H9 (cell line): ENCODE measurements around the gene ORMDL2. TPM values are rescaled to one million over a fixed set of nuclear protein-coding genes. Genes with fewer than 3 reads are reported as not detected.

Experiments used
- DNase-seq: peaks from one replicate; pipeline ENCODE4 v3.0.0-alpha.2; 2017
- H2AFZ ChIP-seq: one replicate; pipeline ENCODE4 v1.6.1; 2013; ENCODE audit warnings: mild to moderate bottlenecking, low read length, control low read depth, moderate library complexity
- H2AK5ac ChIP-seq: 2 replicates; pipeline ENCODE4 v1.6.1; 2013; ENCODE audit warnings: low read length, control low read depth, mixed read lengths; ENCODE audit not compliant: insufficient read length
- H2BK120ac ChIP-seq: one replicate; pipeline ENCODE4 v1.6.1; 2013; ENCODE audit warnings: low read depth, mild to moderate bottlenecking, low read length, control low read depth, inconsistent platforms; ENCODE audit not compliant: poor library complexity, severe bottlenecking
- H2BK12ac ChIP-seq: 2 replicates; pipeline ENCODE4 v1.6.1; 2013; ENCODE audit warnings: low read length, control low read depth, mixed read lengths, low read depth; ENCODE audit not compliant: insufficient read length
- H2BK15ac ChIP-seq: 2 replicates; pipeline ENCODE4 v1.6.1; 2013; ENCODE audit warnings: low read depth, low read length, control low read depth
- H2BK20ac ChIP-seq: one replicate; pipeline ENCODE4 v1.6.1; 2013; ENCODE audit warnings: low read depth, mild to moderate bottlenecking, low read length, control low read depth, inconsistent platforms; ENCODE audit not compliant: poor library complexity, severe bottlenecking
- H2BK5ac ChIP-seq: 2 replicates; pipeline ENCODE4 v1.6.1; 2013; ENCODE audit warnings: low read length, control low read depth, mixed read lengths; ENCODE audit not compliant: insufficient read length
- H3K14ac ChIP-seq: 2 replicates; pipeline ENCODE4 v1.6.1; 2013; ENCODE audit warnings: low read length, control low read depth; ENCODE audit not compliant: insufficient read depth
- H3K18ac ChIP-seq: 2 replicates; pipeline ENCODE4 v1.6.1; 2013; ENCODE audit warnings: low read depth, mild to moderate bottlenecking, mixed read lengths, low read length, control low read depth; ENCODE audit not compliant: insufficient read length
- H3K23ac ChIP-seq: 2 replicates; pipeline ENCODE4 v1.6.1; 2013; ENCODE audit warnings: low read length, control low read depth, mixed read lengths, low read depth; ENCODE audit not compliant: insufficient read length
- H3K23me2 ChIP-seq: 2 replicates; pipeline ENCODE4 v1.6.1; 2013; ENCODE audit warnings: low read depth, mild to moderate bottlenecking, mixed read lengths, low read length, control low read depth; ENCODE audit not compliant: insufficient read length, poor library complexity, severe bottlenecking
- H3K27ac ChIP-seq: 2 replicates; pipeline ENCODE4 v1.5.1; 2013; ENCODE audit warnings: low read length, control low read depth, mixed read lengths, low read depth; ENCODE audit not compliant: insufficient read length
- H3K27me3 ChIP-seq: 2 replicates; pipeline ENCODE4 v1.6.1; 2013; ENCODE audit warnings: low read length, control low read depth, inconsistent platforms; ENCODE audit not compliant: insufficient read depth
- H3K4ac ChIP-seq: 2 replicates; pipeline ENCODE4 v1.6.1; 2013; ENCODE audit warnings: low read depth, mild to moderate bottlenecking, control low read depth, inconsistent platforms, low read length, moderate library complexity
- H3K4me1 ChIP-seq: 2 replicates; pipeline ENCODE4 v1.6.1; 2013; ENCODE audit warnings: low read length, control low read depth, inconsistent platforms; ENCODE audit not compliant: insufficient read depth
- H3K4me2 ChIP-seq: 2 replicates; pipeline ENCODE4 v1.6.1; 2013; ENCODE audit warnings: low read length, control low read depth, mixed read lengths; ENCODE audit not compliant: insufficient read length, insufficient read depth
- H3K56ac ChIP-seq: 2 replicates; pipeline ENCODE4 v1.6.1; 2013; ENCODE audit warnings: low read depth, mild to moderate bottlenecking, mixed read lengths, low read length, control low read depth; ENCODE audit not compliant: insufficient read length
- H3K79me1 ChIP-seq: 2 replicates; pipeline ENCODE4 v1.6.1; 2013; ENCODE audit warnings: low read depth, mild to moderate bottlenecking, moderate library complexity, low read length, control low read depth, inconsistent platforms; ENCODE audit not compliant: insufficient read depth, poor library complexity, severe bottlenecking
- H3K79me2 ChIP-seq: 2 replicates; pipeline ENCODE4 v1.6.1; 2013; ENCODE audit warnings: low read length, control low read depth, inconsistent platforms; ENCODE audit not compliant: insufficient read depth
- H3K9ac ChIP-seq: 2 replicates; pipeline ENCODE4 v1.6.1; 2013; ENCODE audit warnings: low read length, control low read depth, mixed read lengths; ENCODE audit not compliant: insufficient read length; ENCODE audit errors: extremely low read depth
- H3K9me3 ChIP-seq: one replicate; pipeline ENCODE4 v1.6.1; 2013; ENCODE audit warnings: low read depth, low read length, inconsistent platforms; ENCODE audit not compliant: control insufficient read depth
- H3T11ph ChIP-seq: one replicate; pipeline ENCODE4 v1.6.1; 2013; ENCODE audit warnings: mild to moderate bottlenecking, low read length, control low read depth, inconsistent platforms
- H4K20me1 ChIP-seq: one replicate; pipeline ENCODE4 v1.6.1; 2013; ENCODE audit not compliant: control insufficient read depth, insufficient read length, insufficient read depth
- H4K5ac ChIP-seq: 2 replicates; pipeline ENCODE4 v1.6.1; 2013; ENCODE audit warnings: low read depth, mild to moderate bottlenecking, mixed read lengths, low read length, control low read depth; ENCODE audit not compliant: insufficient read length
- H4K8ac ChIP-seq: replicated peaks from 2 replicates; pipeline ENCODE4 v1.6.1; 2013; ENCODE audit warnings: low read length, control low read depth, mixed read lengths, low read depth; ENCODE audit not compliant: insufficient read length
- H4K91ac ChIP-seq: 2 replicates; pipeline ENCODE4 v1.6.1; 2013; ENCODE audit warnings: low read depth, mild to moderate bottlenecking, moderate library complexity, mixed read lengths, low read length, control low read depth; ENCODE audit not compliant: insufficient read length
- H3K27ac Mint-ChIP-seq, 3 experiments: 2 replicates in 2 of 3; 3 replicates in 1 of 3; pipeline ENCODE4 v1.8.0; 2020 to 2021; ENCODE audit warnings: mixed read lengths in 3 of 3, mild to moderate bottlenecking in 1 of 3, moderate library complexity in 1 of 3
- H3K27me3 Mint-ChIP-seq: 2 replicates; pipeline ENCODE4 v1.8.0; 2021; ENCODE audit warnings: low read depth, mild to moderate bottlenecking, moderate library complexity, mixed read lengths
- H3K36me3 Mint-ChIP-seq, 3 experiments: 2 replicates in 2 of 3; 3 replicates in 1 of 3; pipeline ENCODE4 v1.8.0; 2020 to 2021; ENCODE audit warnings: low read depth in 3 of 3, mixed read lengths in 3 of 3; ENCODE audit not compliant: insufficient read depth in 1 of 3
- H3K4me1 Mint-ChIP-seq, 2 experiments: 2 replicates each; pipeline ENCODE4 v1.8.0; 2020; ENCODE audit warnings: mixed read lengths in 2 of 2
- H3K4me3 Mint-ChIP-seq, 2 experiments: 2 replicates in 1 of 2; 3 replicates in 1 of 2; pipeline ENCODE4 v1.8.0; 2020 to 2021; ENCODE audit warnings: mild to moderate bottlenecking in 2 of 2, mixed read lengths in 2 of 2, moderate library complexity in 1 of 2
- H3K9me3 Mint-ChIP-seq, 2 experiments: 2 replicates in 1 of 2; 3 replicates in 1 of 2; pipeline ENCODE4 v1.8.0; 2020; ENCODE audit warnings: mild to moderate bottlenecking in 2 of 2, mixed read lengths in 2 of 2, moderate library complexity in 1 of 2
- CTCF ChIP-seq: fragments of 200-600 bp; sonication (generic); conservative IDR thresholded peaks from 3 replicates; pipeline ENCODE4 v1.8.0; 2021; ENCODE audit warnings: antibody characterized with exemption, mild to moderate bottlenecking
- WGBS: extraction: QIAGEN DNeasy Blood & Tissue Kit; methylation state at CpG from one replicate; pipeline ENCODE4 v1.1.7; 2013; ENCODE audit warnings: missing lambda C conversion rate, low lambda C conversion rate, mixed read lengths; ENCODE audit not compliant: insufficient read length; ENCODE audit errors: extremely low coverage; 5-methylcytosine and 5-hydroxymethylcytosine counted together
- total RNA-seq: library from RNA; stranded (reverse); gene quantifications from 2 replicates; pipeline ENCODE4 v1.2.1, GENCODE V29; 2021

Gene ORMDL2
- total RNA-seq, 1 experiment from 2014 or later: 51.3 TPM

DNA sequence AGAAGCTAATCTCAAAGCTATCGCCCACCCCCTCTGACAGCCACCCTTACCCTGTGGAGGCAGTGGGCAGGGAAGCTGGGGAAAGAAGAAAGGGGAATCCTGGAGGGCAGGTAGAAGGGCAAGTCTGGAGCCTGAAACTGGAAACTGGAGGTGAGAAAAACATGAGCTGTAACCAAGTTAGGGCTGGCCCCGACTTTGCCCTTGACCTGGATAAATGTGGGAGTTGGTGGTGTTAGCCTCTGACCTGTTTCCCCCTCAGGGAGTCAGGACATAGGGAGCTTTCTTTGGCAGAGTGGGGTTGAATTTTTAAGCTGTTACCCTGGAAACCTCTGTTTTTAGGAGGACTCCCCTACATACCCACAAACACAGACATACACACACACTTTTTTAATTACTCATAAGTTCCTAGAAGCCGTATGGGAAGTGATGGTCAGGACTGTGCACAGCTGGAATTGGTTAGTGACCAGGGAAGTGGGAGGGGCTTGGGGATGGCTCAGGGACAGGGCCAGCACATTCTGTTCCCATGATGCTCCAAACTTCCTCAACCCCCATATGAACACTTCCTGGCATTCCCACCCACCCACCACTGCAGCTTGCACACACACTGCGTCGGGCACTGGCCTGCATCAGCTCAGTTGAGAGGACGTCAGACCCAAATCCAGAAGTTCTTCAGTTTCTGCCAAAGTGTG is 29.9 kb downstream of the ORMDL2 start:
- Histone ChIP-seq H3K79me1 (no peaks in the 10 kb centered on the region), H3K14ac (no peak overlapping the region; the same call in 1 of the 2 replicates), H2BK5ac (no peak overlapping the region), H2BK20ac (no peak overlapping the region), H3K9me3 (no peaks in the 10 kb centered on the region), H4K5ac (no peak overlapping the region), H4K91ac (no peak overlapping the region), H3K23me2 (no peaks in the 10 kb centered on the region), H3T11ph (no peak overlapping the region), H3K4me1 (no peaks in the 10 kb centered on the region; the same call in 1 of the 2 replicates), H3K27me3 (no peaks in the 10 kb centered on the region), H2BK15ac (no peak overlapping the region), H2AK5ac (no peak overlapping the region), H3K4me2 (no peak overlapping the region), H2AFZ (no peak overlapping the region), H3K23ac (no peak overlapping the region), H3K18ac (no peak overlapping the region), H2BK120ac (no peak overlapping the region), H4K8ac (no peak overlapping the region), H3K4ac (no peak overlapping the region), H3K9ac (no peak overlapping the region), H3K79me2 (no peaks in the 10 kb centered on the region), H3K27ac (no peak overlapping the region), H3K56ac (no peak overlapping the region), H2BK12ac (no peak overlapping the region), H4K20me1 (peaks cover 3% of the 10 kb centered on the region)
- Mint-ChIP-seq H3K27ac (no peak overlapping the region), H3K9me3 (no peaks in the 10 kb centered on the region), H3K36me3 (no peaks in the 10 kb centered on the region), H3K27me3 (peaks cover 6% of the 10 kb centered on the region), H3K4me3 (no peak overlapping the region), H3K4me1 (peaks cover 16 to 23% of the 10 kb centered on the region in 2 experiments)
- no CpG with 5 or more reads among the region's 6 CpGs for WGBS
- no peak for TF ChIP-seq CTCF
- no peak for DNase-seq
